HUES48 (cell line): Measurements from ENCODE around the gene MYL5.
"Not testable (repeated sequence)": the region's sequence is repeated elsewhere in the genome, so short reads cannot be mapped to it uniquely, and the experiment has no call there.

Experiments
- H3K27ac ChIP-seq: one replicate; pipeline ENCODE4 v1.7.0; 2013; ENCODE audit warnings: low read depth, low read length, inconsistent platforms
- H3K27me3 ChIP-seq: 2 replicates; pipeline ENCODE4 v1.6.1; 2013; ENCODE audit warnings: mild to moderate bottlenecking, low read length; ENCODE audit not compliant: control insufficient read depth, insufficient read depth
- H3K36me3 ChIP-seq: 2 replicates; pipeline ENCODE4 v1.6.1; 2013; ENCODE audit warnings: low read length; ENCODE audit not compliant: control insufficient read depth, insufficient read depth
- H3K4me1 ChIP-seq: 2 replicates; pipeline ENCODE4 v1.6.1; 2013; ENCODE audit warnings: mild to moderate bottlenecking, low read length; ENCODE audit not compliant: control insufficient read depth, insufficient read depth
- H3K4me3 ChIP-seq: 2 replicates; pipeline ENCODE4 v1.5.1; 2013; ENCODE audit warnings: mild to moderate bottlenecking, low read depth, low read length
- H3K9ac ChIP-seq: 2 replicates; pipeline ENCODE4 v1.6.1; 2013; ENCODE audit warnings: mild to moderate bottlenecking, low read depth, low read length, moderate library complexity
- H3K9me3 ChIP-seq: 2 replicates; pipeline ENCODE4 v1.6.1; 2013; ENCODE audit warnings: low read length; ENCODE audit not compliant: control insufficient read depth, insufficient read depth

The MYL5 gene

DNA sequence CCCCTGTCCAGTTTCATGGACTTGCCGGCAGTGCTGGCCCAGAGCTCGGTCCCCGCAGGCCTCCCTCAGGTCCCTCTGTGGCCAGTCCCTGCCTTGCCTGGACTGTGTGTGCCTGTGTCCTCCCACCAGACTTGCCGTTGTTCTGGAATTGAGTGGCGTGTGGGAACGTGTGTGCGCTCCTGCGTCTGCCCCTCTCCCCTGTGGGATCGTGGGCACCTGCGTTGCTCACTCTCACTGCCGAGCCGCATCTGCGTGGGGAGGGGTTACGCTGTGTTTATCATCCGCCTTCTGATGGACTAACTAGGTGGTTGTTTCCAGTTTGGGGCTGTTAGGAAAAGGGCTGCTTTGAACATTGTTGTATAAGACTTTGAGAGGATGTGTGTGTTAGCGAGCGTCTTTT lies 52.5 kb downstream of the MYL5 start:
- no peak overlapping the region for H3K4me3 ChIP-seq
- H3K27me3 ChIP-seq = no peaks in the 10 kb centered on the region
- no peak overlapping the region for H3K9ac ChIP-seq
- H3K4me1 ChIP-seq = no peaks in the 10 kb centered on the region
- no peaks in the 10 kb centered on the region for H3K9me3 ChIP-seq
- peaks cover 12% of the 10 kb centered on the region for H3K36me3 ChIP-seq
- H3K27ac ChIP-seq = no peak overlapping the region

GRCh38 chr4:727576-727975 lies 53.2 kb downstream of the MYL5 start:
- no peaks in the 10 kb centered on the region for H3K4me1 ChIP-seq
- H3K27me3 ChIP-seq = no peaks in the 10 kb centered on the region
- H3K36me3 ChIP-seq = peaks cover 15% of the 10 kb centered on the region
- no peak overlapping the region for H3K27ac ChIP-seq
- no peak overlapping the region for H3K9ac ChIP-seq
- no peak overlapping the region for H3K4me3 ChIP-seq
- no peaks in the 10 kb centered on the region for H3K9me3 ChIP-seq

GRCh38 chr4:729336-730315 lies 55.3 kb downstream of the MYL5 start:
- no peak overlapping the region for H3K27ac ChIP-seq
- H3K4me1 ChIP-seq = no peaks in the 10 kb centered on the region
- H3K27me3 ChIP-seq = no peaks in the 10 kb centered on the region

GRCh38 chr4:730511-730910 lies 56.2 kb downstream of the MYL5 start:
- H3K27me3 ChIP-seq = no peaks in the 10 kb centered on the region
- no peaks in the 10 kb centered on the region for H3K9me3 ChIP-seq
- H3K27ac ChIP-seq = no peak overlapping the region
- no peak overlapping the region for H3K4me3 ChIP-seq
- H3K9ac ChIP-seq = no peak overlapping the region
- no peaks in the 10 kb centered on the region for H3K4me1 ChIP-seq
- H3K36me3 ChIP-seq = peaks cover 40% of the 10 kb centered on the region

More at GRCh38 chr4:729336-730315, 55.3 kb downstream of the MYL5 start:
- Histone ChIP-seq H3K9me3 (no peaks in the 10 kb centered on the region), H3K4me3 (no peak overlapping the region), H3K36me3 (peaks cover 31% of the 10 kb centered on the region), H3K9ac (no peak overlapping the region)

DNA sequence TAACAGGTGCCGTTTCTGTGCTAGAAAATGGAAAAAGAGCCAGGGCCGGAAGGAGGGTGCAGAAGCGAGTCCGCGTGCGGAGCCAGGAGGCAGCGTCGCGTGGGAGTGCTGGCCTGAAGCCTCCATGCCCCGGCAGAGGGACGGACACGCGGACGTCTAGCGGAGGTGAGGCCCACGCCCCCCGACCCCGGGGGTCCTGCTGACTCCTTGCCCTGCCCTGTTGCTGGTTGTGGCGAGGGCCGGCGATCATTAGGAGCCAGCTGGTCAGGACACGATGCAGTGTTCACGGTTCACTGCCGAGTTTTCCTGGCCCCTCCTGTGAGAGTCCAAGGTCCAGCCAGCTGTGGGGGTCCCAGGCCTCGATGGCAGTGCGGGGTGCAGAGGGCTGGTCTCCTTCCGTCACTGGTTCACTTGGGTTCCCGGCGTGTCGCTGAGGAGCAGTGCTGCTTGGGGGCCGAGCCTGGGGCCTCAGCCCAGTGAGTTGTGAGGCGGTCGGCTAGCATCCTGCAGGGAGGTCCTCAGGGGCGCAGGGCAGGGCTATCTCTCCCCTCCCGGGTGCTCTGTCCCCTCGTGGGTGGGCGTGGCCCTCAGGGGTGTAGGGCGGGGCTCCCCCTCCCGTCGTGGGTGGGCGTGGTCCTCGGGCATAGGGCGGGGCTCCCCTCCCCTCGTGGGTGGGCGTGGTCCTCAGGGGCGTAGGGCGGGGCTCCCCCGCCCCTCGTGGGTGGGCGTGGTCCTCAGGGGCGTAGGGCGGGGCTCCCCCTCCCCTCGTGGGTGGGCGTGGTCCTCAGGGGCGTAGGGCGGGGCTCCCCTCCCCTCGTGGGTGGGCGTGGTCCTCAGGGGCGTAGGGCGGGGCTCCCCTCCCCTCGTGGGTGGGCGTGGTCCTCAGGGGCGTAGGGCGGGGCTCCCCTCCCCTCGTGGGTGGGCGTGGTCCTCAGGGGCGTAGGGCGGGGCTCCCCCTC lies 56.9 kb downstream of the MYL5 start:
- peaks cover 46% of the 10 kb centered on the region for H3K36me3 ChIP-seq
- not testable (repeated sequence) for H3K4me3 ChIP-seq, H3K9me3 ChIP-seq, H3K9ac ChIP-seq, H3K4me1 ChIP-seq, H3K27me3 ChIP-seq, H3K27ac ChIP-seq
